ENCODE data around the gene LRRN4. TPM values are rescaled to one million over a fixed set of nuclear protein-coding genes. Genes with fewer than 3 reads are reported as not detected.

LRRN4 gene
- total RNA-seq (2022; extraction: Qiagen RNA extraction): 0.05 TPM in 1 of 5 replicates, not detected in the others

DNA sequence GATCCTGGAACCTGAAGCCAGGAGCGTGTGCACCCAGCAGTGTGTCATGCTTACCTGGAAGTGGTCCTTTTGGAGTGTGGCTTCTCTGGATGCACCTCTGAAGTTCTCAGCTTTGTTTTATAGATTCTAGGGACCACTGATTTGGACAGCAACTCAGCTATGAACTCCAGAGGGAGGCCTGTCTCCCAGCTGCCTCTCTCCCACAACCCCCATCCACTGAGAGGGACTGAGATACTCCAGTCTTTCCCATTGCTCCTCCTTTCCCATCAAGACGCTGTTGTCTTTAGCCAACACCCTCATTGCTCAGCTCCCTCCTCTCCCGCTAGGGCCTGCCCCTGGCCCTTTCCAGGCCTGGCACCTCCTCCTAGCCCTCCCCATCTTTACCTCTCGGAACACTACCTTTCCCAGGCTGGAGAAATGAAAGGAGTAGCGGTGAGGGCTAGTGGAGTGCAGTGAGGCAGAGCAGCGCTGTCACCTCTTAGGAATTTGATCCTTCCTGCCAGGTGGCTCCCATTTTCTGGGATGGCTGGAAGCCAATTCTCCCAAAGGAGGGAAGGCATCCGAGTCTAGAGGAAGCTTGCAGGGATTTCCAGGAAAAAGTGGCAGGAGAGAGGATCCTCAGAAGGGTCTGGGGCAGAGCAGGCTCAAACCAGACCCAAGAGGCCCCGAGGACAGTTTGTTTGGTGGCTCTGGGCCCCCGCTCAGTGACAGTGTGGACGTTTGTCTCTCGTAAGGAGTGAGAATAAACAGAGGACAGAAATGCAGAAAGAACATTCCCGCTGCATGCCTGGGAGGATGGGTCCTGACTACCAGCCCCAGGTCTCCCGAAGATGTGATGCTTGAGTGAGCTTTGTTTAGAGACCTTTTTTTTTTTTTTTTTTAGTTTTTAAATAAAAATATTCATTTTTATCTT lies at the start of gene LRRN4:
Gene LRRN4, minus strand, starts transcription at position 285 of the 913 bp plus-strand sequence. CDS start 1,261 bp downstream, outside the sequence.

Other genes with a start within 250 kb of the LRRN4 start
- gene CHGB, start 142.6 kb downstream of the LRRN4 start, total RNA-seq (2022; extraction: Qiagen RNA extraction): 2.3 to 3.2 TPM (median 3.0 TPM) in 5 replicates
- gene TRMT6, start 103.5 kb downstream of the LRRN4 start, total RNA-seq (2022; extraction: Qiagen RNA extraction): 33.8 to 42.4 TPM (median 35.6 TPM) in 5 replicates
- gene MCM8, start 103.4 kb downstream of the LRRN4 start, total RNA-seq (2022; extraction: Qiagen RNA extraction): 18.2 to 24.0 TPM (median 21.4 TPM) in 5 replicates
- 49.9 to 78.9 TPM (median 70.8 TPM) in 5 replicates for gene CRLS1, start 47.9 kb downstream of the LRRN4 start, total RNA-seq (2022; extraction: Qiagen RNA extraction)
- gene FERMT1, start 69.0 kb upstream of the LRRN4 start, total RNA-seq (2022; extraction: Qiagen RNA extraction): 15.4 to 17.4 TPM (median 16.2 TPM) in 5 replicates